H9 (cell line): Measurements from ENCODE around the gene FAM72A. TPM values are rescaled to one million over a fixed set of nuclear protein-coding genes. Genes with fewer than 3 reads are reported as not detected.
"Not testable (repeated sequence)": the region's sequence is repeated elsewhere in the genome, so short reads cannot be mapped to it uniquely, and the experiment has no call there.

Experiments
- DNase-seq: peaks from one replicate; pipeline ENCODE4 v3.0.0-alpha.2; 2017
- H2AFZ ChIP-seq: one replicate; pipeline ENCODE4 v1.6.1; 2013; ENCODE audit warnings: mild to moderate bottlenecking, low read length, control low read depth, moderate library complexity
- H2AK5ac ChIP-seq: 2 replicates; pipeline ENCODE4 v1.6.1; 2013; ENCODE audit warnings: low read length, control low read depth, mixed read lengths; ENCODE audit not compliant: insufficient read length
- H2BK120ac ChIP-seq: one replicate; pipeline ENCODE4 v1.6.1; 2013; ENCODE audit warnings: low read depth, mild to moderate bottlenecking, low read length, control low read depth, inconsistent platforms; ENCODE audit not compliant: poor library complexity, severe bottlenecking
- H2BK12ac ChIP-seq: 2 replicates; pipeline ENCODE4 v1.6.1; 2013; ENCODE audit warnings: low read length, control low read depth, mixed read lengths, low read depth; ENCODE audit not compliant: insufficient read length
- H2BK15ac ChIP-seq: 2 replicates; pipeline ENCODE4 v1.6.1; 2013; ENCODE audit warnings: low read depth, low read length, control low read depth
- H2BK20ac ChIP-seq: one replicate; pipeline ENCODE4 v1.6.1; 2013; ENCODE audit warnings: low read depth, mild to moderate bottlenecking, low read length, control low read depth, inconsistent platforms; ENCODE audit not compliant: poor library complexity, severe bottlenecking
- H2BK5ac ChIP-seq: 2 replicates; pipeline ENCODE4 v1.6.1; 2013; ENCODE audit warnings: low read length, control low read depth, mixed read lengths; ENCODE audit not compliant: insufficient read length
- H3K14ac ChIP-seq: 2 replicates; pipeline ENCODE4 v1.6.1; 2013; ENCODE audit warnings: low read length, control low read depth; ENCODE audit not compliant: insufficient read depth
- H3K18ac ChIP-seq: 2 replicates; pipeline ENCODE4 v1.6.1; 2013; ENCODE audit warnings: low read depth, mild to moderate bottlenecking, mixed read lengths, low read length, control low read depth; ENCODE audit not compliant: insufficient read length
- H3K23ac ChIP-seq: 2 replicates; pipeline ENCODE4 v1.6.1; 2013; ENCODE audit warnings: low read length, control low read depth, mixed read lengths, low read depth; ENCODE audit not compliant: insufficient read length
- H3K23me2 ChIP-seq: 2 replicates; pipeline ENCODE4 v1.6.1; 2013; ENCODE audit warnings: low read depth, mild to moderate bottlenecking, mixed read lengths, low read length, control low read depth; ENCODE audit not compliant: insufficient read length, poor library complexity, severe bottlenecking
- H3K27ac ChIP-seq: 2 replicates; pipeline ENCODE4 v1.5.1; 2013; ENCODE audit warnings: low read length, control low read depth, mixed read lengths, low read depth; ENCODE audit not compliant: insufficient read length
- H3K27me3 ChIP-seq: 2 replicates; pipeline ENCODE4 v1.6.1; 2013; ENCODE audit warnings: low read length, control low read depth, inconsistent platforms; ENCODE audit not compliant: insufficient read depth
- H3K4ac ChIP-seq: 2 replicates; pipeline ENCODE4 v1.6.1; 2013; ENCODE audit warnings: low read depth, mild to moderate bottlenecking, control low read depth, inconsistent platforms, low read length, moderate library complexity
- H3K4me1 ChIP-seq: 2 replicates; pipeline ENCODE4 v1.6.1; 2013; ENCODE audit warnings: low read length, control low read depth, inconsistent platforms; ENCODE audit not compliant: insufficient read depth
- H3K4me2 ChIP-seq: 2 replicates; pipeline ENCODE4 v1.6.1; 2013; ENCODE audit warnings: low read length, control low read depth, mixed read lengths; ENCODE audit not compliant: insufficient read length, insufficient read depth
- H3K56ac ChIP-seq: 2 replicates; pipeline ENCODE4 v1.6.1; 2013; ENCODE audit warnings: low read depth, mild to moderate bottlenecking, mixed read lengths, low read length, control low read depth; ENCODE audit not compliant: insufficient read length
- H3K79me1 ChIP-seq: 2 replicates; pipeline ENCODE4 v1.6.1; 2013; ENCODE audit warnings: low read depth, mild to moderate bottlenecking, moderate library complexity, low read length, control low read depth, inconsistent platforms; ENCODE audit not compliant: insufficient read depth, poor library complexity, severe bottlenecking
- H3K79me2 ChIP-seq: 2 replicates; pipeline ENCODE4 v1.6.1; 2013; ENCODE audit warnings: low read length, control low read depth, inconsistent platforms; ENCODE audit not compliant: insufficient read depth
- H3K9ac ChIP-seq: 2 replicates; pipeline ENCODE4 v1.6.1; 2013; ENCODE audit warnings: low read length, control low read depth, mixed read lengths; ENCODE audit not compliant: insufficient read length; ENCODE audit errors: extremely low read depth
- H3K9me3 ChIP-seq: one replicate; pipeline ENCODE4 v1.6.1; 2013; ENCODE audit warnings: low read depth, low read length, inconsistent platforms; ENCODE audit not compliant: control insufficient read depth
- H3T11ph ChIP-seq: one replicate; pipeline ENCODE4 v1.6.1; 2013; ENCODE audit warnings: mild to moderate bottlenecking, low read length, control low read depth, inconsistent platforms
- H4K20me1 ChIP-seq: one replicate; pipeline ENCODE4 v1.6.1; 2013; ENCODE audit not compliant: control insufficient read depth, insufficient read length, insufficient read depth
- H4K5ac ChIP-seq: 2 replicates; pipeline ENCODE4 v1.6.1; 2013; ENCODE audit warnings: low read depth, mild to moderate bottlenecking, mixed read lengths, low read length, control low read depth; ENCODE audit not compliant: insufficient read length
- H4K8ac ChIP-seq: replicated peaks from 2 replicates; pipeline ENCODE4 v1.6.1; 2013; ENCODE audit warnings: low read length, control low read depth, mixed read lengths, low read depth; ENCODE audit not compliant: insufficient read length
- H4K91ac ChIP-seq: 2 replicates; pipeline ENCODE4 v1.6.1; 2013; ENCODE audit warnings: low read depth, mild to moderate bottlenecking, moderate library complexity, mixed read lengths, low read length, control low read depth; ENCODE audit not compliant: insufficient read length
- H3K27ac Mint-ChIP-seq, 3 experiments: 2 replicates in 2 of 3; 3 replicates in 1 of 3; pipeline ENCODE4 v1.8.0; 2020 to 2021; ENCODE audit warnings: mixed read lengths in 3 of 3, mild to moderate bottlenecking in 1 of 3, moderate library complexity in 1 of 3
- H3K27me3 Mint-ChIP-seq: 2 replicates; pipeline ENCODE4 v1.8.0; 2021; ENCODE audit warnings: low read depth, mild to moderate bottlenecking, moderate library complexity, mixed read lengths
- H3K36me3 Mint-ChIP-seq, 3 experiments: 2 replicates in 2 of 3; 3 replicates in 1 of 3; pipeline ENCODE4 v1.8.0; 2020 to 2021; ENCODE audit warnings: low read depth in 3 of 3, mixed read lengths in 3 of 3; ENCODE audit not compliant: insufficient read depth in 1 of 3
- H3K4me1 Mint-ChIP-seq, 2 experiments: 2 replicates each; pipeline ENCODE4 v1.8.0; 2020; ENCODE audit warnings: mixed read lengths in 2 of 2
- H3K4me3 Mint-ChIP-seq, 2 experiments: 2 replicates in 1 of 2; 3 replicates in 1 of 2; pipeline ENCODE4 v1.8.0; 2020 to 2021; ENCODE audit warnings: mild to moderate bottlenecking in 2 of 2, mixed read lengths in 2 of 2, moderate library complexity in 1 of 2
- H3K9me3 Mint-ChIP-seq, 2 experiments: 2 replicates in 1 of 2; 3 replicates in 1 of 2; pipeline ENCODE4 v1.8.0; 2020; ENCODE audit warnings: mild to moderate bottlenecking in 2 of 2, mixed read lengths in 2 of 2, moderate library complexity in 1 of 2
- WGBS: extraction: QIAGEN DNeasy Blood & Tissue Kit; methylation state at CpG from one replicate; pipeline ENCODE4 v1.1.7; 2013; ENCODE audit warnings: missing lambda C conversion rate, low lambda C conversion rate, mixed read lengths; ENCODE audit not compliant: insufficient read length; ENCODE audit errors: extremely low coverage; 5-methylcytosine and 5-hydroxymethylcytosine counted together
- total RNA-seq: library from RNA; stranded (reverse); gene quantifications from 2 replicates; pipeline ENCODE4 v1.2.1, GENCODE V29; 2021

The FAM72A gene
- total RNA-seq, 1 experiment from 2014 or later = 10.5 TPM

DNA sequence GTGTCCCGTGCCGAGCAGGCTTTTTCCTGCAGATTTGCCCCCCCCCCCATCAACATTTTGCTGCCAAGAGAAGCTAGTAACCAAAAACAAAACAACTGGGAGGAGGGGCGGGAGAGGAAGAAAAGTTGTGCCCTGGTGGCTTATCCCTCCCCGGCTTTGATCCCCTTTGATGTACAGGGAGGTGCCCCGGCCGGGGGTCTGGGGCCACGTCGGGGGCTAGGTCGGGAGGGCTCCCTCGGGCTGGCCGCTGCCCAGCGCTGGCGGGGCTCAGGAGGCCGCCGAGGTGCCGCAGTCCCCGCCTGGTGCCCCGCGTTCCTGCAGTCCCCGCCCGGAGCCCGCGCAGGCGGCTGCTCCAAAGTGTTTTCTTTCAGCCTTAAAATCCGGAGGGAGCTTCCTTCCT lies 2.2 kb upstream of the FAM72A start:
- H3K4me2 ChIP-seq, H3K27me3 ChIP-seq, H2AFZ ChIP-seq, H3K36me3 Mint-ChIP-seq, H3K4me1 Mint-ChIP-seq, H3K27ac Mint-ChIP-seq, H3K4ac ChIP-seq, H3T11ph ChIP-seq, H4K91ac ChIP-seq, H3K9ac ChIP-seq, H3K27ac ChIP-seq, H3K9me3 ChIP-seq, H3K4me1 ChIP-seq, H3K14ac ChIP-seq, H3K27me3 Mint-ChIP-seq, H3K56ac ChIP-seq, H2BK20ac ChIP-seq, H3K79me2 ChIP-seq, H4K5ac ChIP-seq, H3K23me2 ChIP-seq, H3K79me1 ChIP-seq, H2BK5ac ChIP-seq, H2BK120ac ChIP-seq, H2BK12ac ChIP-seq, H2AK5ac ChIP-seq, H3K23ac ChIP-seq, H3K18ac ChIP-seq, H4K8ac ChIP-seq, H4K20me1 ChIP-seq, H2BK15ac ChIP-seq, H3K9me3 Mint-ChIP-seq: not testable (repeated sequence)
- H3K4me3 Mint-ChIP-seq = peak overlapping the region; percentile 70 to 88
- DNase-seq = peak; percentile 19
- no CpG with 5 or more reads among the region's 25 CpGs for WGBS

GRCh38 chr1:206204159-206204511 lies 1.5 kb upstream of the FAM72A start:
- not testable (repeated sequence) for H4K20me1 ChIP-seq, H3K79me1 ChIP-seq, H3K9me3 ChIP-seq, H3K9me3 Mint-ChIP-seq, H2AFZ ChIP-seq, H3K23ac ChIP-seq, H4K5ac ChIP-seq, H2BK15ac ChIP-seq, H3K9ac ChIP-seq, H3K4me1 Mint-ChIP-seq, H3K56ac ChIP-seq, H2BK5ac ChIP-seq, H3K27me3 ChIP-seq, H3K79me2 ChIP-seq, H3K27ac Mint-ChIP-seq, H3K27me3 Mint-ChIP-seq, H3K14ac ChIP-seq, H3K27ac ChIP-seq, H2BK12ac ChIP-seq, H3K36me3 Mint-ChIP-seq, H3K4me2 ChIP-seq, H3K18ac ChIP-seq, H4K91ac ChIP-seq, H3K4me1 ChIP-seq, H2BK120ac ChIP-seq, H2BK20ac ChIP-seq, H2AK5ac ChIP-seq, H3K23me2 ChIP-seq, H3K4ac ChIP-seq, DNase-seq, H4K8ac ChIP-seq, H3T11ph ChIP-seq
- H3K4me3 Mint-ChIP-seq = peak overlapping the region; percentile 61 to 76
- no CpG with 5 or more reads among the region's 25 CpGs for WGBS
